ENCODE results near the gene BAIAP2. TPM values are rescaled to one million over a fixed set of nuclear protein-coding genes. Genes with fewer than 3 reads are reported as not detected.

Gene BAIAP2
- total and polyA plus RNA-seq, 3 experiments from 2014 or later, result 5.3 to 8.8 (median 6.6) TPM

- Histone ChIP-seq H3K27me3 (ENCODE audit: insufficient read depth, low read length, poor library complexity, severe bottlenecking) (no peaks in the 10 kb centered on the region), H3K27ac (ENCODE audit: low read depth, low read length) (no peak overlapping the region), H3K4me1 (ENCODE audit: insufficient read depth, low read length) (peaks cover 11% of the 10 kb centered on the region), H3K4me3 (ENCODE audit: low read length) (no peak overlapping the region), H3K36me3 (ENCODE audit: insufficient read depth, low read length) (no peaks in the 10 kb centered on the region), H3K9me3 (ENCODE audit: low read length) (no peaks in the 10 kb centered on the region)
- H3K4me3 Mint-ChIP-seq, result no peak overlapping the region
- DNase-seq, result no peak
- no peaks in the 10 kb centered on the region for H3K36me3 Mint-ChIP-seq
- POLR2A ChIA-PET, result no interaction called here
- peaks cover 2 to 7% of the 10 kb centered on the region in 2 donors for H3K27me3 Mint-ChIP-seq
- peaks cover 7 to 23% (median 9%) of the 10 kb centered on the region in 3 donors for H3K4me1 Mint-ChIP-seq
- H3K9me3 Mint-ChIP-seq, result peaks cover 0 to 2% (median 0%) of the 10 kb centered on the region in 5 donors
- CTCF ChIA-PET, result no interaction called here
- peak overlapping the region in 1 of 8 donors; percentile 89 for H3K27ac Mint-ChIP-seq
These were observed 15.1 kb downstream of the BAIAP2 start for GRCh38 chr17:81049973-81050551.

GRCh38 chr17:81050645-81051625 lies 16.0 kb downstream of the BAIAP2 start:
- peaks cover 7 to 23% (median 9%) of the 10 kb centered on the region in 3 donors for H3K4me1 Mint-ChIP-seq
- no peak overlapping the region for H3K4me3 ChIP-seq (ENCODE audit: low read length)
- POLR2A ChIA-PET, result no interaction called here
- CTCF ChIA-PET, result interaction anchor here (0.8 kb wide), 1 partner anchor 62 kb away, joined by 3 read pairs; no protein-coding TSS in a partner anchor
- no peaks in the 10 kb centered on the region for H3K36me3 ChIP-seq (ENCODE audit: insufficient read depth, low read length)
- H3K27me3 ChIP-seq (ENCODE audit: insufficient read depth, low read length, poor library complexity, severe bottlenecking), result no peaks in the 10 kb centered on the region
- H3K27ac ChIP-seq (ENCODE audit: low read depth, low read length), result no peak overlapping the region
- H3K9me3 ChIP-seq (ENCODE audit: low read length), result no peaks in the 10 kb centered on the region
- no peak overlapping the region for H3K27ac Mint-ChIP-seq
- peaks cover 11% of the 10 kb centered on the region for H3K4me1 ChIP-seq (ENCODE audit: insufficient read depth, low read length)
- no peak overlapping the region for H3K4me3 Mint-ChIP-seq
- peaks cover 2 to 7% of the 10 kb centered on the region in 2 donors for H3K27me3 Mint-ChIP-seq
- DNase-seq, result no peak
- peaks cover 0 to 2% (median 0%) of the 10 kb centered on the region in 5 donors for H3K9me3 Mint-ChIP-seq
- H3K36me3 Mint-ChIP-seq, result no peaks in the 10 kb centered on the region

DNA sequence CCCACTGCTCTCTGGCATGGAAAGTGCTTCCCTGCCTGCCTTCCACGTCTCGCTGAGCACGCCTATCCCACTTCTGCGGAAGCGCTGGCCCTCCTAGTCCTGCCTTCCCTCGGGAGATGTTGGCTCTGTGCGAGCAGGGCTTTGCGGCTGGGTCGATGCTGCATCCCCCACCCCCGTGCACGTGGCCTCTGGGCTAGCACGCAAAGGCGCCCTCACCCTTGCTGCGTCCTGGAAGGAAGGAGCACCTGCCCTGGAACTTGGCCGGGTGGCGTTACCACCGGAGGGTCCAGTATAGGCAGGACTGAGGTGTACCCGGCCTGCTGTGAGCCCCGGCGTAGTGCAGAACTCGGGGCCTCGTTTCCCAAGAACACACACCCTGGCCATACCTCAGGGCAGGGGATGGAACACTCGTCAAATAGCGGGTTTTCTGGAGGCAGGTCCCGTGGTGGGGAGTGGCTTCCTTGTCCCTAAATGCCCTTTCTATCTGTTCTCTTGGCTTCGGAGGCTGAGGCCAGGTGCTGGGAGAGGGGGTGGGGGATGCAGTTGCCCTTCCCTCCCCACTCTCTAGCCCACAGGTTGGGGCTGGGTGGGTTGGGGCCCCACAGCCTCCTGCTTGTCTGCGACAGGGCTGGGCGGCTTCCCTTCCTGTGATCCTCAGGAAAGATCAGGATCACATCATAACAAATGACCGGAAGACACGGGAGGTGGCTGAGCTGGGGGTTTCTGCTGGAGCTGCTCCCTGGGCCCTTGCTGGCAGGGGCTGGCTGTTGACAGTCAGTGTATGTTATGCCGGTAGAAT lies 17.4 kb downstream of the BAIAP2 start:
- Mint-ChIP-seq H3K9me3 (peaks cover 0 to 2% (median 0%) of the 10 kb centered on the region in 5 donors), H3K4me3 (no peak overlapping the region), H3K27ac (peak overlapping the region in 1 of 8 donors; percentile 61), H3K27me3 (peaks cover 1 to 7% of the 10 kb centered on the region in 2 donors), H3K4me1 (peaks cover 7 to 22% (median 9%) of the 10 kb centered on the region in 3 donors), H3K36me3 (no peaks in the 10 kb centered on the region)
- Histone ChIP-seq H3K4me3 (ENCODE audit: low read length) (no peak overlapping the region), H3K36me3 (ENCODE audit: insufficient read depth, low read length) (no peaks in the 10 kb centered on the region), H3K27ac (ENCODE audit: low read depth, low read length) (no peak overlapping the region), H3K27me3 (ENCODE audit: insufficient read depth, low read length, poor library complexity, severe bottlenecking) (no peaks in the 10 kb centered on the region), H3K4me1 (ENCODE audit: insufficient read depth, low read length) (peaks cover 11% of the 10 kb centered on the region), H3K9me3 (ENCODE audit: low read length) (no peaks in the 10 kb centered on the region)
- no peak for DNase-seq
- POLR2A ChIA-PET, result no interaction called here
- CTCF ChIA-PET, result no interaction called here

GRCh38 chr17:81053041-81053970 lies 18.4 kb downstream of the BAIAP2 start:
- Mint-ChIP-seq H3K9me3 (peaks cover 0 to 2% (median 0%) of the 10 kb centered on the region in 5 donors), H3K36me3 (no peaks in the 10 kb centered on the region)

GRCh38 chr17:81054308-81054707 lies 19.4 kb downstream of the BAIAP2 start:
- no peaks in the 10 kb centered on the region for H3K9me3 ChIP-seq (ENCODE audit: low read length)
- no peaks in the 10 kb centered on the region for H3K36me3 Mint-ChIP-seq
- no peak overlapping the region for H3K27ac Mint-ChIP-seq
- peaks cover 4 to 9% (median 4%) of the 10 kb centered on the region in 3 donors for H3K4me1 Mint-ChIP-seq
- peaks cover 0 to 4% of the 10 kb centered on the region in 2 donors for H3K27me3 Mint-ChIP-seq
- H3K27me3 ChIP-seq (ENCODE audit: insufficient read depth, low read length, poor library complexity, severe bottlenecking), result no peaks in the 10 kb centered on the region
- H3K36me3 ChIP-seq (ENCODE audit: insufficient read depth, low read length), result no peaks in the 10 kb centered on the region
- H3K9me3 Mint-ChIP-seq, result peaks cover 0 to 2% (median 0%) of the 10 kb centered on the region in 5 donors
- ChIA-PET CTCF (no interaction called here), POLR2A (no interaction called here)
- peaks cover 8% of the 10 kb centered on the region for H3K4me1 ChIP-seq (ENCODE audit: insufficient read depth, low read length)
- H3K4me3 Mint-ChIP-seq, result no peak overlapping the region
- no peak overlapping the region for H3K4me3 ChIP-seq (ENCODE audit: low read length)
- no peak overlapping the region for H3K27ac ChIP-seq (ENCODE audit: low read depth, low read length)
- DNase-seq, result no peak

More at GRCh38 chr17:81053041-81053970, 18.4 kb downstream of the BAIAP2 start:
- peaks cover 7 to 18% (median 9%) of the 10 kb centered on the region in 3 donors for H3K4me1 Mint-ChIP-seq
- ChIA-PET POLR2A (no interaction called here), CTCF (no interaction called here)
- no peak overlapping the region for H3K4me3 Mint-ChIP-seq
- no peaks in the 10 kb centered on the region for H3K36me3 ChIP-seq (ENCODE audit: insufficient read depth, low read length)
- H3K27me3 Mint-ChIP-seq, result peaks cover 0 to 5% of the 10 kb centered on the region in 2 donors
- H3K9me3 ChIP-seq (ENCODE audit: low read length), result no peaks in the 10 kb centered on the region
- no peaks in the 10 kb centered on the region for H3K27me3 ChIP-seq (ENCODE audit: insufficient read depth, low read length, poor library complexity, severe bottlenecking)
- H3K4me1 ChIP-seq (ENCODE audit: insufficient read depth, low read length), result peaks cover 11% of the 10 kb centered on the region
- H3K4me3 ChIP-seq (ENCODE audit: low read length), result no peak overlapping the region
- no peak overlapping the region for H3K27ac ChIP-seq (ENCODE audit: low read depth, low read length)
- no peak for DNase-seq
- H3K27ac Mint-ChIP-seq, result no peak overlapping the region

DNA sequence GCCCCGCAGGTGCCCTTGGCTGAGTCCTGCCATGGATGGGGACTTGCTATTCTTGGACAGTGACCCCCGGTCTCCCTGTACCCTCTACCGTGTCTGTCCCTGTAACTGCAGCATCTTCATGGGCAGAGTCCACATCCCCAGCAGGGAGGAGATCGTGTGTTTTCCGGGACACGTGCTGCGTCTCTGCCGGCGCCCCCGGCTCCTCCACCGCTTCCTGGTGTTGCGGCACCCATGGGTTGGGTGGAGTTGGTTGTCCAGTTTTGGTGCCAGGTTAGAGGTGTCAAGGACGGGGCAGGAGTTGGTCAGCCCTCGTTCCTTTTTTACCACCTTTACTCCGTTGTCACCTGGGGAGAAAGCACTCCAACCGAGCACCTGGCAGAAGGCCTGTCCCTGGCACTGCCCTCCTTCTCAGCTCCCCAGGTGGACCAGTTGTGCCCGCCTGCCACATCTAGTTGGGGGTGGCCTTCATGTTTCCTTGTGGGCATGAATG lies 20.0 kb downstream of the BAIAP2 start:
- no peaks in the 10 kb centered on the region for H3K36me3 ChIP-seq (ENCODE audit: insufficient read depth, low read length)
- ChIA-PET POLR2A (no interaction called here), CTCF (no interaction called here)
- no peak overlapping the region for H3K27ac ChIP-seq (ENCODE audit: low read depth, low read length)
- H3K4me3 ChIP-seq (ENCODE audit: low read length), result no peak overlapping the region
- DNase-seq, result no peak
- Mint-ChIP-seq H3K36me3 (no peaks in the 10 kb centered on the region), H3K4me1 (peaks cover 0 to 4% (median 0%) of the 10 kb centered on the region in 3 donors), H3K9me3 (peaks cover 0 to 2% (median 0%) of the 10 kb centered on the region in 5 donors), H3K27ac (no peak overlapping the region), H3K4me3 (no peak overlapping the region), H3K27me3 (peaks cover 0 to 2% of the 10 kb centered on the region in 2 donors)
- H3K27me3 ChIP-seq (ENCODE audit: insufficient read depth, low read length, poor library complexity, severe bottlenecking), result no peaks in the 10 kb centered on the region
- H3K9me3 ChIP-seq (ENCODE audit: low read length), result no peaks in the 10 kb centered on the region
- peaks cover 2% of the 10 kb centered on the region for H3K4me1 ChIP-seq (ENCODE audit: insufficient read depth, low read length)

DNA sequence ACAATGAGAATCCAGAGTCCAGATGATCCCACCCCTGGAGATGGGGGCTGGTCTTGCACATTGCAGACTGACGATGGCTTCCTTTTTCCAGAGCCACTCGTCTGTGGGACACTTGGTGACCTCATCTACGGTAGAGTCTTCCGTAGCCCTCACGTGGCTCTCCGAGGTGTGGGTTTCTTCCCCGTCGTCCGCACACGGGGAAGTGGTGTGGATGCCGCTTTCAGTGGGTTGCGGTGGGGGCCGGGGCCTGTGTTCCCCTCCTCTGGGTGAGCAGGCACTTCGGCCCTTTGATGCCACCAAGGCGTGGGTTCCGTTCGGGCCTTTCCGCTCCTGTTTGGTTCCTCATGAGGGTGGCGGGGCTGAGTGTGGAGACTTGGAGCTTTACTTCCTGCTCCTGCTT lies 21.4 kb downstream of the BAIAP2 start:
- H3K27ac ChIP-seq (ENCODE audit: low read depth, low read length), result no peak overlapping the region
- no peaks in the 10 kb centered on the region for H3K9me3 ChIP-seq (ENCODE audit: low read length)
- no peak overlapping the region for H3K4me3 ChIP-seq (ENCODE audit: low read length)
- ChIA-PET CTCF (no interaction called here), POLR2A (no interaction called here)
- H3K4me1 ChIP-seq (ENCODE audit: insufficient read depth, low read length), result no peaks in the 10 kb centered on the region
- H3K36me3 ChIP-seq (ENCODE audit: insufficient read depth, low read length), result no peaks in the 10 kb centered on the region
- Mint-ChIP-seq H3K4me1 (no peaks in the 10 kb centered on the region), H3K4me3 (no peak overlapping the region), H3K27me3 (peaks cover 0 to 2% of the 10 kb centered on the region in 2 donors), H3K36me3 (peaks cover 0 to 2% (median 0%) of the 10 kb centered on the region in 3 donors), H3K27ac (peak overlapping the region in 1 of 8 donors; percentile 87), H3K9me3 (peaks cover 0 to 2% (median 0%) of the 10 kb centered on the region in 5 donors)
- no peak for DNase-seq
- H3K27me3 ChIP-seq (ENCODE audit: insufficient read depth, low read length, poor library complexity, severe bottlenecking), result no peaks in the 10 kb centered on the region
